WTC11 (cell line): Measurements from ENCODE around the gene C17orf75. TPM values are rescaled to one million over a fixed set of nuclear protein-coding genes. Genes with fewer than 3 reads are reported as not detected.

Experiments used
- ATAC-seq: fragments of 200-7000 bp; cut with Tn5 transposase; 2 replicates; pipeline ENCODE4 v1.10.0; 2021; ENCODE audit warnings: mild to moderate bottlenecking, moderate library complexity
- CTCF ChIA-PET: fragments of 300-600 bp; sonication (Branson Sonifier 250); formaldehyde crosslinking; loops from one replicate; lab custom pipeline; 2021; ENCODE audit warnings: antibody characterized with exemption; lab: Charles Lee
- POLR2A ChIA-PET: fragments of 350-600 bp; sonication (Branson Sonifier 250); formaldehyde crosslinking; loops from one replicate; lab custom pipeline; 2021; ENCODE audit warnings: antibody characterized with exemption; lab: Charles Lee
- DNase-seq: peaks from one replicate; pipeline ENCODE4 v3.0.0; 2021; ENCODE audit warnings: low spot score
- H3K27ac Mint-ChIP-seq: 2 replicates; pipeline ENCODE4 v1.8.0; 2021; ENCODE audit warnings: mixed read lengths
- H3K27me3 Mint-ChIP-seq: 2 replicates; pipeline ENCODE4 v1.8.0; 2021; ENCODE audit warnings: low read depth, mild to moderate bottlenecking, moderate library complexity, mixed read lengths
- H3K36me3 Mint-ChIP-seq: 2 replicates; pipeline ENCODE4 v1.8.0; 2021; ENCODE audit warnings: mixed read lengths
- H3K4me1 Mint-ChIP-seq: 2 replicates; pipeline ENCODE4 v1.8.0; 2022; ENCODE audit warnings: mixed read lengths
- H3K4me3 Mint-ChIP-seq: 2 replicates; pipeline ENCODE4 v1.8.0; 2021; ENCODE audit warnings: mild to moderate bottlenecking, moderate library complexity, mixed read lengths
- H3K9me3 Mint-ChIP-seq: 2 replicates; pipeline ENCODE4 v1.8.0; 2021; ENCODE audit warnings: mixed read lengths
- ATF1 ChIP-seq: sonication (generic); formaldehyde crosslinking; IDR thresholded peaks from 2 replicates; pipeline ENCODE4 v1.8.1; 2023; ENCODE audit warnings: mild to moderate bottlenecking, moderate library complexity, missing genetic modification reagents
- ELF4 ChIP-seq: sonication (generic); formaldehyde crosslinking; IDR thresholded peaks from 2 replicates; pipeline ENCODE4 v1.8.1; 2022; ENCODE audit warnings: low read depth, mild to moderate bottlenecking, moderate library complexity, missing genetic modification reagents
- EMX1 ChIP-seq: fragments of 250-450 bp; sonication (Bioruptor Pico); IDR thresholded peaks from 2 replicates; pipeline ENCODE4 v1.8.0; 2021; ENCODE audit warnings: mild to moderate bottlenecking
- ETV6 ChIP-seq: sonication (generic); formaldehyde crosslinking; IDR thresholded peaks from 2 replicates; pipeline ENCODE4 v1.8.1; 2022; ENCODE audit warnings: mild to moderate bottlenecking, missing genetic modification reagents
- FOXK1 ChIP-seq: sonication (generic); formaldehyde crosslinking; IDR thresholded peaks from 2 replicates; pipeline ENCODE4 v1.8.0; 2022; ENCODE audit warnings: mild to moderate bottlenecking, moderate library complexity, missing genetic modification reagents
- FOXP4 ChIP-seq: sonication (generic); formaldehyde crosslinking; IDR thresholded peaks from 2 replicates; pipeline ENCODE4 v1.8.0; 2022; ENCODE audit warnings: mild to moderate bottlenecking, missing genetic modification reagents
- GTF2I ChIP-seq: fragments of 250-450 bp; sonication (Bioruptor Pico); conservative IDR thresholded peaks from 2 replicates; pipeline ENCODE4 v1.4.0; 2021; ENCODE audit warnings: mild to moderate bottlenecking
- MAX ChIP-seq: sonication (generic); formaldehyde crosslinking; IDR thresholded peaks from 2 replicates; pipeline ENCODE4 v1.8.0; 2022; ENCODE audit warnings: mild to moderate bottlenecking, missing genetic modification reagents
- PRRX2 ChIP-seq: fragments of 250-450 bp; sonication (Bioruptor Pico); IDR thresholded peaks from 2 replicates; pipeline ENCODE4 v1.8.0; 2021; ENCODE audit warnings: mild to moderate bottlenecking
- SP1 ChIP-seq: sonication (generic); formaldehyde crosslinking; conservative IDR thresholded peaks from 2 replicates; pipeline ENCODE4 v1.8.1; 2022; ENCODE audit warnings: missing genetic modification reagents
- STAT6 ChIP-seq: sonication (generic); formaldehyde crosslinking; conservative IDR thresholded peaks from 2 replicates; pipeline ENCODE4 v1.8.1; 2023; ENCODE audit warnings: mild to moderate bottlenecking, low read depth, missing genetic modification reagents, moderate library complexity
- TCF7 ChIP-seq: sonication (generic); formaldehyde crosslinking; IDR thresholded peaks from 2 replicates; pipeline ENCODE4 v1.8.0; 2022; ENCODE audit warnings: mild to moderate bottlenecking, low read depth, missing genetic modification reagents, moderate library complexity
- TEAD1 ChIP-seq: sonication (generic); formaldehyde crosslinking; IDR thresholded peaks from 2 replicates; pipeline ENCODE4 v1.8.0; 2022; ENCODE audit warnings: mild to moderate bottlenecking, missing genetic modification reagents
- ZNF396 ChIP-seq: fragments of 250-450 bp; sonication (Bioruptor Pico); IDR thresholded peaks from 2 replicates; pipeline ENCODE4 v1.8.0; 2021; ENCODE audit warnings: mild to moderate bottlenecking, moderate library complexity, borderline replicate concordance
- ZNF423 ChIP-seq: fragments of 250-450 bp; sonication (Bioruptor Pico); IDR thresholded peaks from 2 replicates; pipeline ENCODE4 v2.1.2; 2022; ENCODE audit warnings: mild to moderate bottlenecking, moderate library complexity
- ZNF671 ChIP-seq: fragments of 250-450 bp; sonication (Bioruptor Pico); IDR thresholded peaks from 2 replicates; pipeline ENCODE4 v1.8.0; 2021; ENCODE audit warnings: mild to moderate bottlenecking
- total RNA-seq: library from RNA; stranded (reverse); gene quantifications from 3 replicates; pipeline ENCODE4 v1.2.3, GENCODE V29; 2021
- TF ChIP-seq, protein P1 (sequence below): sonication (generic); formaldehyde crosslinking; IDR thresholded peaks from 2 replicates; pipeline ENCODE4 v1.8.1; 2023; ENCODE audit warnings: mild to moderate bottlenecking, missing genetic modification reagents, moderate library complexity

The C17orf75 gene
- total RNA-seq, 1 experiment from 2014 or later = 35.5 TPM

GRCh38 chr17:32289471-32290070 is 52.4 kb downstream of the C17orf75 start:
- Mint-ChIP-seq H3K27ac (peak overlapping the region; percentile 96), H3K4me3 (peak overlapping the region; percentile 21; the same call in 1 of the 2 replicates), H3K4me1 (peaks cover 55% of the 10 kb centered on the region), H3K27me3 (no peaks in the 10 kb centered on the region; the same call in 1 of the 2 replicates), H3K9me3 (no peaks in the 10 kb centered on the region), H3K36me3 (no peaks in the 10 kb centered on the region)
- DNase-seq = peak; percentile 47
- TF ChIP-seq ETV6 (CRISPR knock-in tag) (peak; percentile 48; the same call in 1 of the 2 replicates), FOXK1 (CRISPR knock-in tag) (peak; percentile 47; the same call in 1 of the 2 replicates), ZNF423 (CRISPR knock-in tag) (peak; percentile 26; the same call in 1 of the 2 replicates), TEAD1 (peak; percentile 48; the same call in 1 of the 2 replicates), SP1 (CRISPR knock-in tag) (peak; percentile 47; the same call in 1 of the 2 replicates), FOXP4 (CRISPR knock-in tag) (peak; percentile 67; the same call in 1 of the 2 replicates), EMX1 (CRISPR knock-in tag) (no peak), ELF4 (CRISPR knock-in tag) (no peak)
- TF ChIP-seq, protein P1, sequence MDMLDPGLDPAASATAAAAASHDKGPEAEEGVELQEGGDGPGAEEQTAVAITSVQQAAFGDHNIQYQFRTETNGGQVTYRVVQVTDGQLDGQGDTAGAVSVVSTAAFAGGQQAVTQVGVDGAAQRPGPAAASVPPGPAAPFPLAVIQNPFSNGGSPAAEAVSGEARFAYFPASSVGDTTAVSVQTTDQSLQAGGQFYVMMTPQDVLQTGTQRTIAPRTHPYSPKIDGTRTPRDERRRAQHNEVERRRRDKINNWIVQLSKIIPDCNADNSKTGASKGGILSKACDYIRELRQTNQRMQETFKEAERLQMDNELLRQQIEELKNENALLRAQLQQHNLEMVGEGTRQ (CRISPR knock-in tag) = no peak
- peak; percentile 49 for ATAC-seq
- POLR2A ChIA-PET = interaction anchor here (1.0 to 1.5 kb wide), 3 partner anchors 10 to 28 kb away, joined by 3 to 4 read pairs (median 3); no protein-coding TSS in a partner anchor
- CTCF ChIA-PET = interaction anchor here (0.5 to 1.7 kb wide), 7 partner anchors 9 to 370 kb away, joined by 3 to 10 read pairs (median 3); no protein-coding TSS in a partner anchor

GRCh38 chr17:32288615-32289014 is 53.4 kb downstream of the C17orf75 start:
- CTCF ChIA-PET = interaction anchor here (1.0 to 3.3 kb wide), 6 partner anchors 15 to 156 kb away, joined by 3 to 28 read pairs (median 7); partner anchors contain the start of gene PSMD11
- peak; percentile 7; the same call in 1 of the 2 replicates for ATAC-seq
- TF ChIP-seq STAT6 (CRISPR knock-in tag) = no peak
- TF ChIP-seq ATF1 = no peak
- TF ChIP-seq ZNF396 (CRISPR knock-in tag) = no peak
- TF ChIP-seq PRRX2 (CRISPR knock-in tag) = no peak
- TF ChIP-seq TCF7 (CRISPR knock-in tag) = no peak
- TF ChIP-seq, all 79 proteins: peak for 0
- Mint-ChIP-seq H3K27me3 (no peaks in the 10 kb centered on the region; the same call in 1 of the 2 replicates), H3K4me1 (peaks cover 62% of the 10 kb centered on the region), H3K4me3 (peak overlapping the region; percentile 13; the same call in 1 of the 2 replicates), H3K9me3 (no peaks in the 10 kb centered on the region), H3K27ac (peak overlapping the region; percentile 96), H3K36me3 (no peaks in the 10 kb centered on the region)
- POLR2A ChIA-PET = interaction anchor here (0.6 to 1.5 kb wide), 2 partner anchors 9 to 29 kb away, joined by 3 to 4 read pairs; no protein-coding TSS in a partner anchor
- no peak for DNase-seq

DNA sequence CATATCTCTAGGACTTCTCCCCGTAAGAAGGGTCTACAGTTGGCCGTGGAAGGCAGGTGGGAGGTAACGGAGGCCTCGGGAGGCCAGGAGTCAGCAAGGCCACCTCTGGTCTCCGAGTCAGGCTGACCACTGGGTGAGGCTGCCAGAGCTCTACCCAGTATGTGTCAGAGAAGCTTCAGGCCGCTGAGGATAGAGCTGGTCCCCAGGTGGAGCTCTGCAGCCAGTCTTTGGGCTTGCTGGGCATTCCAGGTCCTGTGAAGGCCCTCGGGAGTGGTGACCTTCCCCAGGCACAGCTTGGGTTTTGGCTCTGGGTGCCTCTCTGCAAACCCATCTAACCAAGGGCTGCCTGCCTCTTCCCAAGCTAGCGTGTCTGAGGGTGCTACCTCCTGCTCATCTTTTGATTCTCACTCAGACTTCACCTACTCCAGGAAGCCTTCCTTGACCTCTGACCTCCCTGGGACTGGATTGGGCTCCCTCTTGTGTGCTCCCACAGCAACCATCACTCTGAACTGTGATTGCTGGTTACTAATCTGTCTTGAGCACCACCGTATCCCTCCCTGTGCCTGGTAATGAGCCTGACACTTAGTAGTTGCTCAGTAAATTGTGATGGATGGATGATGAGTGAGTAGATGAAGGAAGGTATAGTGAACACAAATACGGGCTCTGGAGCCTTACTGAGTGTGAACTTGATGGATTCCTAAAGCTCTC is 54.0 kb downstream of the C17orf75 start:
- peak; percentile 45 for ATAC-seq

More for the DNA sequence above, 54.0 kb downstream of the C17orf75 start:
- Mint-ChIP-seq H3K27ac (peak overlapping the region; percentile 78), H3K4me1 (peaks cover 63% of the 10 kb centered on the region), H3K9me3 (no peaks in the 10 kb centered on the region), H3K27me3 (no peaks in the 10 kb centered on the region; the same call in 1 of the 2 replicates), H3K36me3 (no peaks in the 10 kb centered on the region), H3K4me3 (no peak overlapping the region)
- ChIA-PET CTCF (interaction anchor here (0.5 to 3.3 kb wide), 12 partner anchors 10 to 185 kb away, joined by 3 to 28 read pairs (median 5); partner anchors contain the start of gene PSMD11), POLR2A (interaction anchor here (0.6 to 1.5 kb wide), 2 partner anchors 8 to 30 kb away, joined by 3 to 4 read pairs; no protein-coding TSS in a partner anchor)
- TF ChIP-seq GTF2I (CRISPR knock-in tag) = no peak
- TF ChIP-seq TEAD1 = 0 out of 2 replicates have a peak, but pooled peaks have one; percentile 12
- TF ChIP-seq ZNF671 = no peak
- TF ChIP-seq MAX = 0 out of 2 replicates have a peak, but pooled peaks have one; percentile 21
- no peak for DNase-seq
